Right cardiac atrium (tissue), 5 donors: ENCODE data around the gene ARHGDIG. TPM values are rescaled to one million over a fixed set of nuclear protein-coding genes. Genes with fewer than 3 reads are reported as not detected.
A peak's percentile ranks its signal among the peaks of the same experiment; 100 is the strongest.
"Not testable (repeated sequence)": the region's sequence is repeated elsewhere in the genome, so short reads cannot be mapped to it uniquely, and the experiment has no call there.

Experiments used
- ATAC-seq, 2 donors: fragments of 200-7000 bp; cut with Tn5 transposase; one replicate each; pipeline versions ENCODE4 v1.8.0 to v1.9.1; 2020; ENCODE audit warnings: moderate library complexity in 2 of 2, mild to moderate bottlenecking in 1 of 2
- DNase-seq, 3 donors: peaks; one replicate each; pipeline ENCODE4 v3.0.0-alpha.2; 2020
- H3K27ac ChIP-seq: one replicate; pipeline ENCODE4 v1.5.1; 2013; ENCODE audit warnings: mild to moderate bottlenecking, low read length, control low read depth, moderate library complexity
- H3K27me3 ChIP-seq: one replicate; pipeline ENCODE4 v1.6.1; 2013; ENCODE audit not compliant: control insufficient read depth, insufficient read depth
- H3K4me1 ChIP-seq: one replicate; pipeline ENCODE4 v1.6.1; 2013; ENCODE audit warnings: low read length; ENCODE audit not compliant: control insufficient read depth, insufficient read depth
- H3K4me3 ChIP-seq: one replicate; pipeline ENCODE4 v1.5.1; 2013; ENCODE audit warnings: low read length, control low read depth
- H3K9me3 ChIP-seq: one replicate; pipeline ENCODE4 v1.6.1; 2013; ENCODE audit warnings: low read length; ENCODE audit not compliant: control insufficient read depth
- WGBS: extraction: QIAGEN DNeasy Blood & Tissue Kit; methylation state at CpG from one replicate; pipeline ENCODE4 v1.1.7; 2013; 5-methylcytosine and 5-hydroxymethylcytosine counted together
- intact Hi-C, 4 donors: fragments of 100-400 bp; cut with DNase I; formaldehyde crosslinking; loops; one replicate each; pipeline versions ENCODE4 v1.11.0 to v1.14.0; 2022 to 2023
- polyA plus RNA-seq: library from polyadenylated mRNA; stranded (reverse); fragments of 200-250 nt; gene quantifications from one replicate; pipeline ENCODE4 v1.2.3, GENCODE V29; 2013
- total RNA-seq, 4 donors: library from RNA; stranded (reverse); fragmentation: NEBNext Ultra II Directional; extraction: Animal tissue kit (Norgen Biotek cat#: 25700); gene quantifications; one replicate each; pipeline ENCODE4 v1.2.1, GENCODE V29; 2021
- donor health status: healthy with polysubstance abuse.
- donor health status: DM: no; HTN: yes; CAD: no.
- donor health status: DM: no; HTN: no; CAD: no.
- donor health status: DM: no; HTN: yes; CAD: no; lungs with severe emphysema.
- donor health status: DM: yes; HTN: yes; CAD: no.

ARHGDIG gene
- total and polyA plus RNA-seq, 5 donors: 3.5 to 11.3 (median 5.4) TPM

GRCh38 chr16:263182-263774, 17.1 kb upstream of the ARHGDIG start:
- no peaks in the 10 kb centered on the region for H3K4me1 ChIP-seq
- no peaks in the 10 kb centered on the region for H3K27me3 ChIP-seq
- no peaks in the 10 kb centered on the region for H3K9me3 ChIP-seq
- H3K4me3 ChIP-seq: no peak overlapping the region
- DNase-seq: peak in 2 of 3 donors; percentile 35 to 55
- H3K27ac ChIP-seq: no peak overlapping the region
- 94% methylated on average over 35 of the region's 35 CpGs for WGBS
- intact Hi-C loops: no loop called here
- ATAC-seq: no peak

GRCh38 chr16:263944-264343, 16.4 kb upstream of the ARHGDIG start:
- H3K27ac ChIP-seq: no peak overlapping the region
- H3K27me3 ChIP-seq: no peaks in the 10 kb centered on the region
- 92% methylated on average over 17 of the region's 17 CpGs for WGBS
- DNase-seq (peak in 2 of 3 donors; percentile 26 to 49), ATAC-seq (no peak)
- H3K9me3 ChIP-seq: no peaks in the 10 kb centered on the region
- H3K4me1 ChIP-seq: no peaks in the 10 kb centered on the region
- no peak overlapping the region for H3K4me3 ChIP-seq
- intact Hi-C loops: no loop called here

GRCh38 chr16:264440-264951, 15.9 kb upstream of the ARHGDIG start:
- intact Hi-C loops: no loop called here
- Histone ChIP-seq H3K9me3 (no peaks in the 10 kb centered on the region), H3K4me3 (no peak overlapping the region), H3K4me1 (no peaks in the 10 kb centered on the region), H3K27ac (no peak overlapping the region), H3K27me3 (no peaks in the 10 kb centered on the region)
- ATAC-seq: no peak
- WGBS: 90% methylated on average over 23 of the region's 23 CpGs
- peak in 2 of 3 donors; percentile 46 to 55 for DNase-seq

DNA sequence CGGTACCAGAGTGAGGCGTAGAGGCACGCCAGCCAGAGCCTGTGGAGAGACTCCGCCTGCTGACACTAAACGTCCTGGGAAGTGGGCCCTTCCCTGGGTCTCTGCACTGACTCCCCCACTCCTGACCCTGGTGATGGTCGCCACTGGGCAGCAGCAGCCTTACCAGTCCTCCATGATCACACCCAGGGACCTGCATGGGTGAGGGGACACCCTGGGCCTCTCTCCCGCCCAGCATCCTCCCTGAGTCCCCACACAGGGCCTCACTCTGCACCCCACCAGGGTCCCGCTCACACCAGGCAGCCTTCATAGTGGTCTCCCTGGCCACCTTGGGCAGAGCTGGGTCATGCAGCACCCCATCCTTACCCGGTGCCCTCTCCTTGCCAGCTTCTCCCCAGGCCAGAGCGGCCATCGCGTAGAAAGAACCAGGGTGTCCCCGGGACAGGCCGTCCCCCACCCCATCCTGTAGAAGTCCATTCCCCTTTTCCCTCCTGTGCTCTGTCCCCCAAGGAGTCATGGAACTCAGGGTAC, 15.3 kb upstream of the ARHGDIG start:
- intact Hi-C loops: no loop called here
- no peaks in the 10 kb centered on the region for H3K9me3 ChIP-seq
- H3K4me3 ChIP-seq: no peak overlapping the region
- WGBS: 89% methylated on average over 14 of the region's 14 CpGs
- DNase-seq (peak in 2 of 3 donors; percentile 33 to 45), ATAC-seq (no peak)
- no peak overlapping the region for H3K27ac ChIP-seq
- H3K27me3 ChIP-seq: no peaks in the 10 kb centered on the region
- H3K4me1 ChIP-seq: no peaks in the 10 kb centered on the region

- Histone ChIP-seq H3K9me3 (no peaks in the 10 kb centered on the region), H3K27ac (no peak overlapping the region), H3K4me1 (no peaks in the 10 kb centered on the region), H3K4me3 (no peak overlapping the region), H3K27me3 (no peaks in the 10 kb centered on the region)
- ATAC-seq (peak; percentile 3 to 14), DNase-seq (peak in 2 of 3 donors; percentile 54 to 63)
- intact Hi-C loops: no loop called here
- WGBS: 63% methylated on average over 12 of the region's 12 CpGs
Measured at GRCh38 chr16:265711-266110, 14.7 kb upstream of the ARHGDIG start.

DNA sequence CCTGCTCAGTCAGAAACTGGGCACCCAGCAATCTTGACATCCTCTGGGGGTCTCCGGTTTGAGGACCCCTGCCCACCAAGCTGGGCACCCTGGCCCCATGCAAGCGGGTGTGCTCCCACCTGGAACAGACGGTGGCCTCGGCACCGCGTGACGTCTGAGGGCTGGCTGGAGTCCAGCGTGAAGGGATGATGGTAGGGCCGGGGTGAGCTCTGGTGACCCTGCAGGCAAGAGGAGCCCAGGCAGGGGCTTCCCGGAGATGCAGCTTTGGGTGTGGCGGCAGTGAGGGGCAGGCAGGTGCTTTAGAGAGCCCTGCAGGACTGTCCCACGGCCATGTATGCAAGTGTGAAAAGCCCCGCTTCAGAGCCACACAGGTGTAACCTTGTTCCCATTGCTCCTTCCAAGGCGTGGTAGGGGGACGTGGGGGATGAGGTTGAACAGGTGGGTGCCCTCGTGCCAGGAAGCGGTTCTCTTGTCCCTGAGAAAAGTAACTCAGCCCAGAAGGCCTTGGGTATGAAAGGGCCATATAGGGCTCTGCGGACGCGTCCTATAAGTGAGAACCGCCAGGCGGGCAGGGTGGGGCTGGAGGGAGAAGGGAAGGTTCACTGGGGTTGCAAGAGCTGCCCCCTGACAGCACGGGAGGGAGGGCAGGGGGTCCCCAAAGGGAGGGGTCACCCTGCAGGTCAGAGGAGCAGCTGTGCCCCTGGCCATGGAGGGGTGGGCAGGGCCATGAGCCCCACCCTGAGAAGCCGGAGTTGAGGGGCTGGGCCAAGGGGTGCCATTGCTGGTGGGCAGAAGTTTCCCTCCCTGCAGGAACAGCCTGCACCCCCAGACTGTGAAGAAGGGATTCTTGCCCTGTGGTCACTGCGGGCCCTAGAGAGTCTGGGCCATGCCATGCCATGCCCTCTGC, 13.9 kb upstream of the ARHGDIG start:
- intact Hi-C loops: no loop called here
- no peaks in the 10 kb centered on the region for H3K4me1 ChIP-seq
- no peaks in the 10 kb centered on the region for H3K27me3 ChIP-seq
- ATAC-seq (peak in 1 of 2 donors; percentile 2), DNase-seq (peak in 2 of 3 donors; percentile 54 to 57)
- WGBS: 66% methylated on average over 25 of the region's 25 CpGs
- H3K9me3 ChIP-seq: no peaks in the 10 kb centered on the region
- H3K4me3 ChIP-seq: no peak overlapping the region
- no peak overlapping the region for H3K27ac ChIP-seq

GRCh38 chr16:267562-267961, 12.8 kb upstream of the ARHGDIG start:
- H3K4me1 ChIP-seq, H3K9me3 ChIP-seq, H3K27ac ChIP-seq, ATAC-seq, H3K27me3 ChIP-seq, H3K4me3 ChIP-seq, intact Hi-C loops: not testable (repeated sequence)
- WGBS: 91% methylated on average over 17 of the region's 17 CpGs
- DNase-seq: peak in 1 of 3 donors; percentile 38

DNA sequence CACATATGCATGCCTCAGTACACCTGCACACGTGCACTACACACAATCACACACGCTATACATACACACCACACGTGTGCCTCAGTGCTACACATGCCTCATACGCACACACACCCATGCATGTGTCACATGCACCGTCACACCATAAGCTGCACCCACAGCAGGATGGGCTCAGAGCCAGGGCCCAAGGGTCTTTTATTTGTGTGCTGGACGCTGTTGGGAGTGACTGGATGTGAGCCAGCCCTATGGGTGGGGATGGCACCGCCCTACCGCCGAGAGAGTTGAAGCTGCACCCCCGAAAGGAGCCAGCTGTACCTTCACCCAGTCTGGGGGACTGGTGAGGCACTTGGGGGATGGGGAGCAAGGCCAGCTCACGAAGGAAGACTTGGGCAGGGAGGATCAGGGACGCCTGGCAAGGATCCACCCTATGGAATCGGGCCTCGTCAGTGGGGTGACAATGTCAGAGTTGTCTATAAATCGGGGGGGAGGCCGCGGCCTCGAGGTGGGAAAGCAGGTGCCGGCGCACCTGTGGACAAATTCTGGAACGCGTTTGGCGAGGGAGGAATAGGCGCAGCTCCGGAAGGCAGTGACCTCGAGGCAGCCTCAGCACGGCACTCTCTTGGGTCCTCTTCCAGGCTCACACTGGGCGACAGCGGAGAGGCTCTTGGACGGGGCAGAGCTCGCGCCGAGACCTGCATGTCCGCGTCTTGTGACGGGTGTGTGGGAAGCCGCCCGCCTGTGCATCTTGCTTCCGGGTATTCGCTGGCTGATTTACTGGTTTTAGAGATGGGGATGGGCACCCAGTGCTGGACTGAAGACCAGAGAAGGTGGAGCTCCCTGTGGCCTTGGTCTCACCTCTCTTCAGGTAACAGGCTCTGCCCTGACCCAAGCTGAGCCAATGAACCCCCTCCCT, 12.0 kb upstream of the ARHGDIG start:
- no peaks in the 10 kb centered on the region for H3K9me3 ChIP-seq
- H3K27ac ChIP-seq: no peak overlapping the region
- ATAC-seq (no peak), DNase-seq (peak in 1 of 3 donors; percentile 49)
- no peaks in the 10 kb centered on the region for H3K4me1 ChIP-seq
- intact Hi-C loops: no loop called here
- WGBS: 67% methylated on average over 40 of the region's 40 CpGs
- H3K27me3 ChIP-seq: no peaks in the 10 kb centered on the region
- no peak overlapping the region for H3K4me3 ChIP-seq

DNA sequence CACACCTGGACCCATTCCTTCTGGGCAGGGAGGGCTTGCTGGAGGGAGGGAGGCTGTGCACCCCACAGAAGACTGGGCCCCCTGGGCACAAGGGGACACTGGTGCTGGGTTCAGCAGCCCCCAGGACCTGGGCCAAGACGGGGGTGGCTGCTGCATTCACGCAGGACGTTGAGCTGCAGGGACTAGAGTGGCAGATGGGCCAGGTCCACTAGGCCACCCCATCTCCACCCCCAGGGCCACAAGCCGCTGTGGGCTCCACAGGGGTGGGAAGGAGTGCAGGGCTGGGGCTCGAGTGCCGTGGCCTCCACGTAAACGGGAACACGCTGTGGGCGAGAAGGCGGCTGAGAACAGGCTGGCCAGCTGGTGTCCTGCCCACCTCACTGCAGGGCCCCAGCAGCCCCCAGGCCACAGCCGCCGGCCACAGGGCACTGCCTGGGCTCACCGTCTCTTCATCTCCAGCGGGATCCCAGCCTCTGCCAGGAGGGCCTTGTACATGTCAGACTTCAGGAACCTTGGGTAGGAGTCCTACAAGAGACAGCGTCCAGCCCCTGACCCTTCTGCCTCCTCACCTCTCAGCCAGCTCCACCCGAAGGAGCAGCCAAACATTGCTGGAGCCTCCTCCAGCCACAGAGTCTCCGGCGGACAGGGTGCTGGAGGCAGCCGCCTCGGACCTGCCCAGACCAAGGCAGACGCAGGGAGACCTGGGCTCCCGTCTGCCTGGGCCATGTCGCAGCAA, 11.2 kb upstream of the ARHGDIG start:
- DNase-seq (peak in 1 of 3 donors; percentile 40), ATAC-seq (no peak)
- no peaks in the 10 kb centered on the region for H3K9me3 ChIP-seq
- H3K27me3 ChIP-seq: no peaks in the 10 kb centered on the region
- H3K27ac ChIP-seq: no peak overlapping the region
- no peak overlapping the region for H3K4me3 ChIP-seq
- intact Hi-C loops: no loop called here
- WGBS: 83% methylated on average over 24 of the region's 24 CpGs
- H3K4me1 ChIP-seq: no peaks in the 10 kb centered on the region
